ENCODE results near the gene PIAS3. TPM values are rescaled to one million over a fixed set of nuclear protein-coding genes. Genes with fewer than 3 reads are reported as not detected.

The PIAS3 gene
- total RNA-seq, 3 donors from 2014 or later: 11.6 to 26.6 (median 14.8) TPM

GRCh38 chr1:145897969-145898368 is 39.1 kb upstream of the PIAS3 start:
- DNase-seq (no peak), ATAC-seq (no peak)
- H3K9me3 ChIP-seq: no peaks in the 10 kb centered on the region
- H3K4me1 ChIP-seq (ENCODE audit: low read depth): no peaks in the 10 kb centered on the region
- no peak for TF ChIP-seq CTCF (IDR thresholded peaks at IDR 0.05)
- intact Hi-C loops (cut with DNase I, micrococcal nuclease): loop anchor here in 1 of 2 donors (10.0 kb wide), 1 partner anchor 117 kb away; no protein-coding TSS in a partner anchor
- no peaks in the 10 kb centered on the region for H3K36me3 ChIP-seq (ENCODE audit: low read depth)
- H3K4me3 ChIP-seq: no peak overlapping the region

GRCh38 chr1:145895471-145895870 is 36.6 kb upstream of the PIAS3 start:
- Histone ChIP-seq H3K4me3 (no peak overlapping the region), H3K36me3 (ENCODE audit: low read depth) (no peaks in the 10 kb centered on the region), H3K9me3 (no peaks in the 10 kb centered on the region), H3K4me1 (ENCODE audit: low read depth) (peaks cover 12% of the 10 kb centered on the region)
- DNase-seq (no peak), ATAC-seq (no peak)
- intact Hi-C loops (cut with DNase I, micrococcal nuclease): loop anchor here in 1 of 2 donors (10.0 kb wide), 1 partner anchor 119 kb away; no protein-coding TSS in a partner anchor
- TF ChIP-seq CTCF (IDR thresholded peaks at IDR 0.05): no peak

GRCh38 chr1:145893306-145894055 is 34.6 kb upstream of the PIAS3 start:
- TF ChIP-seq CTCF (IDR thresholded peaks at IDR 0.05): no peak
- Histone ChIP-seq H3K4me3 (no peak overlapping the region), H3K36me3 (ENCODE audit: low read depth) (no peaks in the 10 kb centered on the region), H3K4me1 (ENCODE audit: low read depth) (peaks cover 12% of the 10 kb centered on the region), H3K9me3 (no peaks in the 10 kb centered on the region)
- no peak for DNase-seq
- ATAC-seq: no peak
- intact Hi-C loops (cut with DNase I, micrococcal nuclease): loop anchor here in 1 of 2 donors (10.0 kb wide), 1 partner anchor 121 kb away; no protein-coding TSS in a partner anchor

GRCh38 chr1:145892486-145893087 is 33.7 kb upstream of the PIAS3 start:
- no peak overlapping the region for H3K4me3 ChIP-seq
- H3K36me3 ChIP-seq (ENCODE audit: low read depth): no peaks in the 10 kb centered on the region
- intact Hi-C loops (cut with DNase I, micrococcal nuclease): loop anchor here in 1 of 2 donors (10.0 kb wide), 1 partner anchor 122 kb away; no protein-coding TSS in a partner anchor
- TF ChIP-seq CTCF (IDR thresholded peaks at IDR 0.05): no peak
- no peak for DNase-seq
- ATAC-seq: no peak
- no peaks in the 10 kb centered on the region for H3K9me3 ChIP-seq
- peaks cover 12% of the 10 kb centered on the region for H3K4me1 ChIP-seq (ENCODE audit: low read depth)

GRCh38 chr1:145891587-145892485 is 33.0 kb upstream of the PIAS3 start:
- Histone ChIP-seq H3K36me3 (ENCODE audit: low read depth) (no peaks in the 10 kb centered on the region), H3K9me3 (no peaks in the 10 kb centered on the region), H3K4me3 (no peak overlapping the region), H3K4me1 (ENCODE audit: low read depth) (peaks cover 12% of the 10 kb centered on the region)
- DNase-seq (peak; percentile 87 to 99 (median 94)), ATAC-seq (peak; percentile 94)
- intact Hi-C loops (cut with DNase I, micrococcal nuclease): loop anchor here in 1 of 2 donors (10.0 kb wide), 1 partner anchor 123 kb away; no protein-coding TSS in a partner anchor
- TF ChIP-seq CTCF (IDR thresholded peaks at IDR 0.05): peak; percentile 88
